HEK293T (cell line): Measurements from ENCODE around the gene CIP2A.

Experiments
- ARNT ChIP-seq: fragments of 450-650 bp; IDR thresholded peaks from 2 replicates; pipeline ENCODE4 v1.6.1; 2017; ENCODE audit warnings: mild to moderate bottlenecking
- BHLHE40 ChIP-seq: fragments of 450-650 bp; IDR thresholded peaks from 2 replicates; pipeline ENCODE4 v1.6.1; 2016; ENCODE audit warnings: mild to moderate bottlenecking, moderate library complexity, borderline replicate concordance
- ELF4 ChIP-seq: fragments of 450-650 bp; IDR thresholded peaks from 2 replicates; pipeline ENCODE4 v1.6.1; 2017; ENCODE audit warnings: antibody characterized with exemption
- L3MBTL2 ChIP-seq: fragments of 450-650 bp; conservative IDR thresholded peaks from 2 replicates; pipeline ENCODE4 v1.6.1; 2016; ENCODE audit warnings: mild to moderate bottlenecking
- LEF1 ChIP-seq: fragments of 450-650 bp; IDR thresholded peaks from 2 replicates; pipeline ENCODE4 v1.6.1; 2017; ENCODE audit warnings: mild to moderate bottlenecking, borderline replicate concordance
- SP1 ChIP-seq: fragments of 450-650 bp; IDR thresholded peaks from 2 replicates; pipeline ENCODE4 v1.6.1; 2017
- SUZ12 ChIP-seq: fragments of 450-650 bp; IDR thresholded peaks from 2 replicates; pipeline ENCODE4 v1.6.1; 2016; ENCODE audit warnings: mild to moderate bottlenecking
- TARDBP ChIP-seq: fragments of 450-650 bp; IDR thresholded peaks from 2 replicates; pipeline ENCODE4 v1.6.1; 2016

GRCh38 chr3:108610651-108611050 lies 21.4 kb upstream of the CIP2A start:
- no peak for TF ChIP-seq BHLHE40
- no peak for TF ChIP-seq LEF1
- TF ChIP-seq L3MBTL2 = no peak
- no peak for TF ChIP-seq SP1
- no peak for TF ChIP-seq TARDBP
- no peak for TF ChIP-seq ELF4
- TF ChIP-seq SUZ12 = no peak
- TF ChIP-seq ARNT = no peak
